Right lobe of liver (tissue), 6 donors: ENCODE measurements around the gene CCDC32. TPM values are rescaled to one million over a fixed set of nuclear protein-coding genes. Genes with fewer than 3 reads are reported as not detected.

Experiments used
- ATAC-seq, 4 donors: fragments of 200-7000 bp; cut with Tn5 transposase; one replicate each; pipeline ENCODE4 v1.9.1; 2020; ENCODE audit warnings: mild to moderate bottlenecking in 4 of 4, moderate library complexity in 4 of 4
- DNase-seq, 3 donors: peaks; one replicate each; pipeline ENCODE4 v3.0.0-alpha.2; 2020
- H3K27ac ChIP-seq, 3 donors: fragments of 200-600 bp; one replicate each; pipeline ENCODE4 v1.8.0; 2022
- H3K27me3 ChIP-seq, 2 donors: fragments of 200-600 bp; one replicate each; pipeline ENCODE4 v1.8.0; 2022
- H3K36me3 ChIP-seq, 4 donors: fragments of 200-600 bp; sonication (generic) in 1 of 4; one replicate each; pipeline versions ENCODE4 v1.5.1 to v1.8.0; 2017 to 2022; ENCODE audit warnings: control low read depth in 1 of 4
- H3K4me1 ChIP-seq, 4 donors: fragments of 200-600 bp; sonication (generic) in 1 of 4; one replicate each; pipeline versions ENCODE4 v1.5.1 to v1.8.0; 2017 to 2022; ENCODE audit warnings: control low read depth in 1 of 4
- H3K4me3 ChIP-seq, 3 donors: fragments of 200-600 bp; one replicate each; pipeline ENCODE4 v1.8.0; 2022
- H3K9me3 ChIP-seq, 4 donors: fragments of 200-600 bp; sonication (generic) in 1 of 4; one replicate each; pipeline versions ENCODE4 v1.5.1 to v1.8.0; 2017 to 2022; ENCODE audit warnings: control low read depth in 1 of 4
- POLR2A ChIP-seq: fragments of 450-650 bp; IDR thresholded peaks from one replicate; pipeline ENCODE4 v1.6.1; 2017; ENCODE audit warnings: antibody characterized with exemption, mild to moderate bottlenecking
- WGBS: methylation state at CpG from one replicate; pipeline ENCODE4 v1.1.6; 2018; ENCODE audit warnings: low coverage, low lambda C conversion rate; ENCODE audit not compliant: insufficient coverage; ENCODE audit errors: missing lambda C conversion rate; 5-methylcytosine and 5-hydroxymethylcytosine counted together
- intact Hi-C, 2 donors: fragments of 100-400 bp; cut with DNase I; formaldehyde crosslinking; loops; one replicate each; pipeline versions ENCODE4 v1.11.2 to v1.14.1; 2022
- total RNA-seq, 6 experiments: library from RNA; depleted of rRNA in 2 of 6; stranded (reverse); fragments of >200 nt in 2 of 6; fragmentation: NEBNext Ultra II Directional in 3 of 6; extraction: Animal tissue kit (Norgen Biotek cat#: 25700) in 3 of 6; gene quantifications; one replicate each; pipeline versions ENCODE4 v1.1.0 to v1.2.4, GENCODE V29; 2016 to 2023
- TF ChIP-seq, protein P1 (sequence below), 4 donors: fragments of 200-600 bp in 3 of 4; fragments of 450-650 bp in 1 of 4; IDR thresholded peaks; one replicate each; pipeline versions ENCODE4 v1.5.1 to v1.8.0; 2016 to 2022; ENCODE audit warnings: antibody characterized with exemption in 4 of 4, mild to moderate bottlenecking in 2 of 4
- donor health status: DM: no; HTN: yes; CAD: no.
- donor health status: DM: no; HTN: no; CAD: no.
- donor health status: DM: no; HTN: no; CAD: no.
- donor health status: DM: no; HTN: yes; CAD: no.
- donor health status: DM: no; HTN: yes; CAD: no.

The CCDC32 gene
- total RNA-seq, 6 experiments from 2014 or later = 6.4 to 12.3 (median 9.9) TPM

DNA sequence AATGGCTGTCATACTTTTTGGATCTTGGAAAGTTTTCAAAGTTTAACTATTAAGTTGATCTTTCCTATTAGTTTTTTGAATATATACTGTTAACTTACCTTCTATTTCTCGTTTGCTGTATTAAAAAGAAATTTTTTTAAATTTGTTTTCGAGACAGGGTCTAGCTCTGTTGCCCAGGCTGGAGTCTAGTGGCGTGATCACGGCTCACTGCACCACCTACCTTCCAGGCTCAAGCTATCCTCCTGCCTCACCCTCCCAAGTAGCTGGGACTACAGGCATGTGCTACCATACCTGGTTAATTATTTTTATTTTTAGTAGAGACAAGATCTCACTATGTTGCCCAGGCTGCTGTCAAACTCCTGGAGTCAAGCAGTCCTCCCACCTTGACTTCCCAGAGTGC is 33.8 kb upstream of the CCDC32 start:
- intact Hi-C loops = no loop called here
- Histone ChIP-seq H3K4me3 (no peak overlapping the region), H3K36me3 (no peaks in the 10 kb centered on the region), H3K4me1 (peaks cover 0 to 9% (median 0%) of the 10 kb centered on the region in 4 donors), H3K9me3 (no peaks in the 10 kb centered on the region), H3K27ac (no peak overlapping the region), H3K27me3 (no peaks in the 10 kb centered on the region)
- ATAC-seq (no peak), DNase-seq (no peak)
- TF ChIP-seq, protein P1, sequence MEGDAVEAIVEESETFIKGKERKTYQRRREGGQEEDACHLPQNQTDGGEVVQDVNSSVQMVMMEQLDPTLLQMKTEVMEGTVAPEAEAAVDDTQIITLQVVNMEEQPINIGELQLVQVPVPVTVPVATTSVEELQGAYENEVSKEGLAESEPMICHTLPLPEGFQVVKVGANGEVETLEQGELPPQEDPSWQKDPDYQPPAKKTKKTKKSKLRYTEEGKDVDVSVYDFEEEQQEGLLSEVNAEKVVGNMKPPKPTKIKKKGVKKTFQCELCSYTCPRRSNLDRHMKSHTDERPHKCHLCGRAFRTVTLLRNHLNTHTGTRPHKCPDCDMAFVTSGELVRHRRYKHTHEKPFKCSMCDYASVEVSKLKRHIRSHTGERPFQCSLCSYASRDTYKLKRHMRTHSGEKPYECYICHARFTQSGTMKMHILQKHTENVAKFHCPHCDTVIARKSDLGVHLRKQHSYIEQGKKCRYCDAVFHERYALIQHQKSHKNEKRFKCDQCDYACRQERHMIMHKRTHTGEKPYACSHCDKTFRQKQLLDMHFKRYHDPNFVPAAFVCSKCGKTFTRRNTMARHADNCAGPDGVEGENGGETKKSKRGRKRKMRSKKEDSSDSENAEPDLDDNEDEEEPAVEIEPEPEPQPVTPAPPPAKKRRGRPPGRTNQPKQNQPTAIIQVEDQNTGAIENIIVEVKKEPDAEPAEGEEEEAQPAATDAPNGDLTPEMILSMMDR (IDR thresholded peaks at IDR 0.05) = no peak
- no peak for TF ChIP-seq POLR2A
- WGBS = 75% methylated on average over 4 of the region's 4 CpGs

DNA sequence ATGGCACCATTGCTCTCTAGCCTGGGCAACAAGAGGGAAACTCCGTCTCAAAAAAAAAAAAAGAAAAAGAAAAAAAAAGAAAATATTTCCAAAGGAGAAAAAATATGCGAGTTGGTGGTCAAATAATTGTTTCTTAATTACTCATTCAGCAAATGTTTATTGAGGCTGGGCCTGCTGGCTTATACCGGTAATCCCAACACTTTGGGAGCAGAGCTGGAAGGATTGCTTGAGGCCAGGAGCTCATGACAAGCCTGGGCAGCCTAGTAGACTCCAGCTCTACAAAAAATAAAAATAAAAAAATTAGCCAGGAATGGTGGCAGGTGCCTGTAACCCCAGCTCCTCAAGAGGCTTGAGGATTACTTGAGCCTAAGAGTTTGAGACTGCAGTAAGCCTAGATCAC is 33.3 kb upstream of the CCDC32 start:
- 50% methylated on average over 2 of the region's 3 CpGs for WGBS
- H3K4me1 ChIP-seq = peaks cover 0 to 9% (median 0%) of the 10 kb centered on the region in 4 donors
- no peak for ATAC-seq
- no peak overlapping the region for H3K4me3 ChIP-seq
- no peaks in the 10 kb centered on the region for H3K27me3 ChIP-seq
- no peak overlapping the region for H3K27ac ChIP-seq
- H3K36me3 ChIP-seq = no peaks in the 10 kb centered on the region
- no peak for DNase-seq
- intact Hi-C loops = no loop called here
- TF ChIP-seq POLR2A = no peak
- TF ChIP-seq, protein P1 (IDR thresholded peaks at IDR 0.05) = no peak
- no peaks in the 10 kb centered on the region for H3K9me3 ChIP-seq

DNA sequence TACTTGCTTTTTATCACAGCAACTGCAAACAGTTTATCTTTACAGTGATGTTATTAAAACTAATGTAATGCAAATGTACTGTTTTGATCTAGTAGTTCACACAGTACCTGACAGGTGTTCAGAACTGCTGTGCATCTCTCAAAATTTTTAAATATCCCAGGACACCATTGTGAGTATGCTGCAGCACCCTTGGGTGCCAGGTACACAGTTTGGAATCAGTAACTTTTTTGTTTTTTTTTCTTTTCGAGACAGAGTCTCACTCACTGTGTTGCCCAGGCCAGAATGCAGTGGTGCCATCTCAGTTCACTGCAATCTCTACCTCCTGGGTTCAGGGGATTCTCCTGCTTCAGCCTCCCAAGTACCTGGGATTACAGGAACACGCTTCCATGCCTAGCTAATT is 32.2 kb upstream of the CCDC32 start:
- Histone ChIP-seq H3K9me3 (no peaks in the 10 kb centered on the region), H3K27me3 (no peaks in the 10 kb centered on the region), H3K36me3 (no peaks in the 10 kb centered on the region), H3K27ac (no peak overlapping the region), H3K4me1 (peaks cover 0 to 9% (median 0%) of the 10 kb centered on the region in 4 donors), H3K4me3 (no peak overlapping the region)
- WGBS = 83% methylated on average over 2 of the region's 2 CpGs
- DNase-seq = no peak
- intact Hi-C loops = no loop called here
- no peak for ATAC-seq
- TF ChIP-seq, protein P1 (IDR thresholded peaks at IDR 0.05) = no peak
- TF ChIP-seq POLR2A = no peak

DNA sequence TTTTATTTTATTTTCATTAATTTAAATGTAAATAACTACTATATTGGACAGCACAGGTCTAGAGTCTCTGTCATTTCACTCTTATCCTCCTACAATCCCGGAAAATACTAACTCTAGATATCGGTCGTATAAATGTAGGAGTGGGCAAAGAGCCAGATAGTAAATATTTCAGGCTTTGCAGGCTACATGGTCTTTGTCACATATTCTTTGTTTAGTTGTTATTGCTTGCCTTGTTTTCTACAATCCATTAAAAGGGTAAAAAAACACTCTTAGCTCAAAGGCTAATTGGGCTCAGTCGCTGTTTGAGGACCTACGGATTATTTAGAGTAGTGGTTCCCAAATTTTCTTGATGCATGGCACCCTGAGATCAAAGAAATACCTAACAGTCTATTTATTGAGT is 30.9 kb upstream of the CCDC32 start:
- H3K36me3 ChIP-seq = no peaks in the 10 kb centered on the region
- H3K27ac ChIP-seq = no peak overlapping the region
- WGBS = 81% methylated on average over 5 of the region's 5 CpGs
- no peaks in the 10 kb centered on the region for H3K27me3 ChIP-seq
- DNase-seq (no peak), ATAC-seq (no peak)
- H3K4me1 ChIP-seq = peaks cover 0 to 9% (median 0%) of the 10 kb centered on the region in 4 donors
- H3K4me3 ChIP-seq = no peak overlapping the region
- intact Hi-C loops = no loop called here
- H3K9me3 ChIP-seq = no peaks in the 10 kb centered on the region
- no peak for TF ChIP-seq POLR2A
- TF ChIP-seq, protein P1 (IDR thresholded peaks at IDR 0.05) = no peak

DNA sequence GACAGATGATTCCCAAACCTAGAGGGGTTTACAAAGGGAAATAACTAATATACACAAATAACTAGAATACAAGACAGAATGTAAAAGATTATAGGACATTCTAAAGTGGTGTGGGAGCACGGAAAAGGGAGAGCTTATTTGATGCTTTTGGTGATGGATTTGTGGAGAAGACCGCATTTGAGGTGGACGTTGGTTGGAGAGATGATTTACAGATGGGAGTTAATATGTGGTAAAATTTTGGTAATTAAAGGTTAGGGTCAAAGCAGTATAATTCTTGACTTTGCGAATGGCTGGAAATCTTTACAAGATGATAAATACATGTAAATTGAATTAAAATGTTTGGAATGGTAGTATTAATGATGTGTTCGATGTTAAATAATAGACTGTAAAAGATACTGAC is 30.4 kb upstream of the CCDC32 start:
- DNase-seq (no peak), ATAC-seq (no peak)
- H3K9me3 ChIP-seq = no peaks in the 10 kb centered on the region
- TF ChIP-seq POLR2A = no peak
- TF ChIP-seq, protein P1 (IDR thresholded peaks at IDR 0.05) = no peak
- peak overlapping the region in 2 of 3 donors; percentile 60 to 62 for H3K4me3 ChIP-seq
- peaks cover 0 to 9% (median under 1%) of the 10 kb centered on the region in 4 donors for H3K4me1 ChIP-seq
- 44% methylated on average over 5 of the region's 5 CpGs for WGBS
- no peaks in the 10 kb centered on the region for H3K36me3 ChIP-seq
- no peak overlapping the region for H3K27ac ChIP-seq
- intact Hi-C loops = no loop called here
- H3K27me3 ChIP-seq = no peaks in the 10 kb centered on the region
